GM10847 (cell line): ENCODE results near the gene ZSWIM4.

Experiments
- POLR2A ChIP-seq: IDR thresholded peaks from 2 replicates; pipeline ENCODE4 v1.6.1; 2011; ENCODE audit not compliant: insufficient read length; ENCODE audit errors: extremely low read depth

Gene ZSWIM4

DNA sequence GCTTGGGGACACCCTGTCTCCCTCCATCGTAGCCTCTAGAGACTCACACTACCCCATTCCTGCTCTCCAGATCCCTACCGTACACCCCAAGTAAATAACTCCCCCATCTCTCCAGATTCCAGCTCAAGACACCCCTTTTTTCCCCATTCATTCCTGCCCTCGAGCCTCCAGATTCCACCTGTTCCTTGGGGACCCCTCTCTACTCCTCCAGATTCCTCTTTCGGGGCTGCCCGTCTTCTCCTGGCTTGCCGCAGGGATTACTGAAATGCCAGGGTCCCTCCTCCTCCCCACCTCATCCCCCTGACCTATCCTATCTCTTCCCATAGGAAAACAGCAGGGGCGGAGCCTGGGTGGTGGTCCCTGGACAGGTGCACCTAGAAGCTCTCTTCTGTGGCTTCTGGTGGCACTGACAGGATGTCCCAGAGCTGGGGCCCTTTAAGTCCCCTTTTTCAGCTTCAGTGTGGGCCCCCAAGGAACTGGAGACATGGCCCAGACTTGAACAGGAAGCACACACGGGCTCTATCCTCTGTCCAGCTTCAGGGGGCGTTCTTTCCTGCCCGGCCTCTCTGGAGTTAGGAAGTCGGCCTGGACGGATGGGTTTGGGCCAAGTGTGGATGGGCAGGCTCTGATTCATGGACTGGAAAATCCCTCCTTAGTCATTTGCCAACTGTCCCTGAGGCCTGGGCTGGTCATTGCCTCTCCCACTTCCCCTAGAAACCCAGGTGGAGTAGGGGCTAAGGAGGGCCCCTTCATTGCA is 1.2 kb downstream of the ZSWIM4 start:
- no peak for TF ChIP-seq POLR2A

- TF ChIP-seq POLR2A: no peak
Measured at GRCh38 chr19:13797058-13797440, 1.8 kb downstream of the ZSWIM4 start.

GRCh38 chr19:13797870-13798269 is 2.6 kb downstream of the ZSWIM4 start:
- TF ChIP-seq POLR2A: no peak

DNA sequence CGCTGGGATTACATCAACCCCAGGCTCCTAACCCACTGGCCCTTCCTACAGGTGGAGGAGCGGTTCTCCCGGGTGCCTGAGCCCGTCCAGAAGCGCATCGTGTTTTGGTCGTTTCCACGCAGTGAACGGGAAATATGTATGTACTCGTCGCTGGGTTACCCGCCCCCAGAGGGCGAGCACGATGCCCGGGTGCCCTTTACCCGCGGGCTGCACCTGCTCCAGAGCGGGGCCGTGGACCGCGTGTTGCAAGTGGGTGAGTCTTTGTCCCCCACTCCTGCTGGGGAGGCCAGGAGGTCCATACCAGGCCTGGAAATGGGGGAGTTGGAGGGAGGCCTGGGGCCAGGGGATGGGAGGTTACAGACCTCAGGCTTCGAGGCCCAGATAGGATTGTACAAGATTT is 4.4 kb downstream of the ZSWIM4 start:
- no peak for TF ChIP-seq POLR2A

DNA sequence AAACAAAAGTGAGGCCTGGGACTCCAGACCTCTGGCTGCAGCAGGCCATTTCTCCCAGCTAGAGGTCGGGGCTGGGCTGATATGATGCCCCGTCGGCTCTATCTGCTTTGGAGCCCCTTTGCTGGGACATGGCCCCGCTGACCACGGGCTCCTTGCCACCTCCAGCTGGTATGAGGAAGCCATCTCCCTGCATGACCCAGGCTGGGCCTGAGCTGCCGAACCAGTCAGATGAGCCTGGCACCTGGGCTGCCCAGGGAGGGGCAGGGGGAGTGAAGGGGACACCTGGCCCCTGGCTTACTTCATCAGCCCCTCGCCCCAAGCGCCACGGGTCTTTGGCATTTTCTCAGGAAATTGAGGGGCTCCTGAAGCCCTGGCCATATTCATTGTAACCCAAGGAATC is 7.8 kb downstream of the ZSWIM4 start:
- TF ChIP-seq POLR2A: no peak

GRCh38 chr19:13804830-13805683 is 9.8 kb downstream of the ZSWIM4 start:
- no peak for TF ChIP-seq POLR2A

- no peak for TF ChIP-seq POLR2A
Measured at GRCh38 chr19:13806728-13807127, 11.5 kb downstream of the ZSWIM4 start.

- TF ChIP-seq POLR2A: no peak
Measured at GRCh38 chr19:13807421-13808021, 12.3 kb downstream of the ZSWIM4 start.

GRCh38 chr19:13808856-13809255 is 13.6 kb downstream of the ZSWIM4 start:
- no peak for TF ChIP-seq POLR2A

GRCh38 chr19:13812544-13812943 is 17.3 kb downstream of the ZSWIM4 start:
- TF ChIP-seq POLR2A: no peak

- no peak for TF ChIP-seq POLR2A
Measured at GRCh38 chr19:13813147-13813546, 17.9 kb downstream of the ZSWIM4 start.

GRCh38 chr19:13814550-13814949 is 19.3 kb downstream of the ZSWIM4 start:
- no peak for TF ChIP-seq POLR2A

DNA sequence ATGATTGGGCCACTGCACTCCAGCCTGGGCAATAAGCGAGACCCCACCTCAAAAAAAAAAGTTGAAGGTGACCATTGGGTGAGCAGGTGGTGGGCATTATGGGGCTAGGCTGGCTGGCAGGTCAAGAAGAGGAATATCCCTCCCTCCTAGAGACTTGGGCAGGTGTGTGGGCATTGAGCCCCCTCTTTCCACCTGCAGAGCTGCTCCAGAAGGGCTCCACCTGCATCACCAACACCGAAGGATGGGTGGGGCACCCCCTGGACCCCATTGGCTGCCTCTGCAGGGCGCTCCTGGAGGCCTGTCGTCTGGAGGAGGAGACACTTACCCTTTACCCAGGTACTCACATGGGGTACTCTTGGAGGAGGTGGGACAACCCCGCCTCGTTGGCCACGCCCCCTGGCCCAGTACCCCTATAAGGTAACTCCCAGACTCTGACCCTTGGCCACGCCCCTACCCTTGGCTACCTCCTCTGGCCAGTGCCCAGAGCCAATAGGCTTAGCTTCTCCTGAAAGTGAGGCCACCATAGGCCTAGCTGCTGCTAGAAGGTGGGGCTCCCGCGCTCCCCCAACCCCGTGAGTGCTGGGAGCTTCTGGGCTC is 21.9 kb downstream of the ZSWIM4 start:
- TF ChIP-seq POLR2A: no peak

GRCh38 chr19:13817615-13818371 is 22.6 kb downstream of the ZSWIM4 start:
- no peak for TF ChIP-seq POLR2A

DNA sequence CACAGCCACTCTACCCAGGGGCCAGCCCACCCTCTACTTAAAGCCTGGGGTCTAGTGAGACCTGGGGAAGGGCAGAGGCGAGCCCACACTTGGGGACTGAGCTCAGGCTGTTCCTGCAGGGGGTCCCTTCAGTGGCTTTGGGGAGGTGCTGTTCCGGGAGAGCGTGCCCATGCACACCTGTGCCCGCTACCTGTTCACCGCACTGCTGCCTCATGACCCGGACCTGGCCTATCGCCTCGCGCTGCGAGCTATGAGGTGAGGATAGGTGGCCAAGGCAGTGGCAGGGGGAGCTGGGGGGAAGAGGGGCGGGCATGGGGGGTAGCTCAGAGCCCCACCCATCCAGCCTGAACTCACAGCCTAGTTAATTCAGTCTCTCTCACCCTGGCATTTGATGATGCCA is 24.0 kb downstream of the ZSWIM4 start:
- TF ChIP-seq POLR2A: no peak

GRCh38 chr19:13821292-13821691 is 26.0 kb downstream of the ZSWIM4 start:
- TF ChIP-seq POLR2A: no peak

GRCh38 chr19:13823256-13823655 is 28.0 kb downstream of the ZSWIM4 start:
- no peak for TF ChIP-seq POLR2A
